GM19397 (cell line): ENCODE measurements around the gene SNED1.

ENCODE experiments used
- ATAC-seq: cut with Tn5 transposase; IDR thresholded peaks from one replicate; pipeline ENCODE4 v1.9.1; 2021; ENCODE audit warnings: mild to moderate bottlenecking, moderate library complexity; ENCODE audit not compliant: unreplicated experiment

The SNED1 gene

GRCh38 chr2:241123816-241124536, 125.6 kb downstream of the SNED1 start:
- ATAC-seq = no peak

GRCh38 chr2:241125626-241126025, 127.2 kb downstream of the SNED1 start:
- ATAC-seq = no peak

GRCh38 chr2:241126201-241126611, 127.8 kb downstream of the SNED1 start:
- ATAC-seq = no peak

- ATAC-seq = no peak
Observed at GRCh38 chr2:241126771-241127202, 128.4 kb downstream of the SNED1 start.

- ATAC-seq = no peak
Observed at GRCh38 chr2:241128266-241128665, 129.8 kb downstream of the SNED1 start.

- ATAC-seq = no peak
Observed at GRCh38 chr2:241129086-241129871, 130.9 kb downstream of the SNED1 start.

GRCh38 chr2:241130316-241130715, 131.9 kb downstream of the SNED1 start:
- no peak for ATAC-seq

- ATAC-seq = no peak
Observed at GRCh38 chr2:241131531-241131930, 133.1 kb downstream of the SNED1 start.

GRCh38 chr2:241132538-241133435, 134.4 kb downstream of the SNED1 start:
- ATAC-seq = no peak

GRCh38 chr2:241133436-241133820, 135.0 kb downstream of the SNED1 start:
- no peak for ATAC-seq

- no peak for ATAC-seq
Observed at GRCh38 chr2:241134711-241135110, 136.3 kb downstream of the SNED1 start.

- ATAC-seq = no peak
Observed at GRCh38 chr2:241135737-241136136, 137.3 kb downstream of the SNED1 start.

- no peak for ATAC-seq
Observed at GRCh38 chr2:241136191-241136590, 137.8 kb downstream of the SNED1 start.

- no peak for ATAC-seq
Observed at GRCh38 chr2:241136661-241137260, 138.3 kb downstream of the SNED1 start.

GRCh38 chr2:241137276-241138190, 139.1 kb downstream of the SNED1 start:
- ATAC-seq = no peak

- no peak for ATAC-seq
Observed at GRCh38 chr2:241138471-241138870, 140.1 kb downstream of the SNED1 start.

GRCh38 chr2:241139531-241140444, 141.4 kb downstream of the SNED1 start:
- no peak for ATAC-seq

GRCh38 chr2:241140445-241140840, 142.0 kb downstream of the SNED1 start:
- no peak for ATAC-seq
